Transverse colon (tissue), 3 donors: ENCODE data around the gene LAMTOR1.

ENCODE experiments used
- EP300 ChIP-seq: sonication (generic); formaldehyde crosslinking; IDR thresholded peaks from one replicate; pipeline ENCODE4 v1.6.1; 2017; ENCODE audit warnings: antibody characterized with exemption, low read depth
- TF ChIP-seq, protein P1 (sequence below), 5 experiments: fragments of 200-600 bp in 3 of 5; fragments of 450-650 bp in 2 of 5; sonication (generic) in 3 of 5; IDR thresholded peaks; 1 replicate in 2 of 5; 2 replicates in 3 of 5; pipeline ENCODE4 v1.5.1; 2016 to 2017; ENCODE audit warnings: antibody characterized with exemption in 5 of 5, inconsistent platforms in 3 of 5, mild to moderate bottlenecking in 2 of 5, moderate library complexity in 1 of 5

- TF ChIP-seq, protein P1, sequence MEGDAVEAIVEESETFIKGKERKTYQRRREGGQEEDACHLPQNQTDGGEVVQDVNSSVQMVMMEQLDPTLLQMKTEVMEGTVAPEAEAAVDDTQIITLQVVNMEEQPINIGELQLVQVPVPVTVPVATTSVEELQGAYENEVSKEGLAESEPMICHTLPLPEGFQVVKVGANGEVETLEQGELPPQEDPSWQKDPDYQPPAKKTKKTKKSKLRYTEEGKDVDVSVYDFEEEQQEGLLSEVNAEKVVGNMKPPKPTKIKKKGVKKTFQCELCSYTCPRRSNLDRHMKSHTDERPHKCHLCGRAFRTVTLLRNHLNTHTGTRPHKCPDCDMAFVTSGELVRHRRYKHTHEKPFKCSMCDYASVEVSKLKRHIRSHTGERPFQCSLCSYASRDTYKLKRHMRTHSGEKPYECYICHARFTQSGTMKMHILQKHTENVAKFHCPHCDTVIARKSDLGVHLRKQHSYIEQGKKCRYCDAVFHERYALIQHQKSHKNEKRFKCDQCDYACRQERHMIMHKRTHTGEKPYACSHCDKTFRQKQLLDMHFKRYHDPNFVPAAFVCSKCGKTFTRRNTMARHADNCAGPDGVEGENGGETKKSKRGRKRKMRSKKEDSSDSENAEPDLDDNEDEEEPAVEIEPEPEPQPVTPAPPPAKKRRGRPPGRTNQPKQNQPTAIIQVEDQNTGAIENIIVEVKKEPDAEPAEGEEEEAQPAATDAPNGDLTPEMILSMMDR (IDR thresholded peaks at IDR 0.05): no peak
- no peak for TF ChIP-seq EP300
Measured at GRCh38 chr11:72140661-72141060, 37.6 kb upstream of the LAMTOR1 start.
